Tibial nerve (tissue), 3 donors: ENCODE data around the gene DCDC2C.

Experiments
- CTCF ChIP-seq, 5 experiments: fragments of 200-600 bp in 3 of 5; fragments of 450-650 bp in 2 of 5; sonication (generic) in 3 of 5; IDR thresholded peaks; one replicate each; pipeline ENCODE4 v1.5.1; 2016 to 2019; ENCODE audit warnings: antibody characterized with exemption in 5 of 5, mild to moderate bottlenecking in 3 of 5, moderate library complexity in 2 of 5
- POLR2A ChIP-seq, 2 donors: fragments of 450-650 bp; IDR thresholded peaks; one replicate each; pipeline ENCODE4 v1.6.1; 2017; ENCODE audit warnings: antibody characterized with exemption in 2 of 2, mild to moderate bottlenecking in 2 of 2, moderate library complexity in 2 of 2

- TF ChIP-seq CTCF (IDR thresholded peaks at IDR 0.05) (no peak), POLR2A (IDR thresholded peaks at IDR 0.05) (no peak)
Observed at GRCh38 chr2:3871002-3871401, 167.6 kb downstream of the DCDC2C start.
